ENCODE measurements around the gene RPS29. TPM values are rescaled to one million over a fixed set of nuclear protein-coding genes. Genes with fewer than 3 reads are reported as not detected.

RPS29 gene
- total and polyA plus RNA-seq, 2 of the 13 experiments (the other 11 are each of a cell fraction or from before 2014, with no cell fraction given), result 4,303 to 8,215 TPM

GRCh38 chr14:49586673-49587460 is 687 bp upstream of the RPS29 start (continued):
- TF ChIP-seq CREB1 (IDR thresholded peaks at IDR 0.05) (no peak), CREB1 (CRISPR knock-in tag; IDR thresholded peaks at IDR 0.05) (peak; percentile 90), ZNF225 (CRISPR knock-in tag; IDR thresholded peaks at IDR 0.05) (no peak), ELF1 (CRISPR knock-in tag; IDR thresholded peaks at IDR 0.05) (no peak), CC2D1A (CRISPR knock-in tag; IDR thresholded peaks at IDR 0.05) (no peak), ZNF451 (CRISPR knock-in tag; IDR thresholded peaks at IDR 0.05) (no peak), ZNF564 (CRISPR knock-in tag; IDR thresholded peaks at IDR 0.05) (no peak), NRL (CRISPR knock-in tag; IDR thresholded peaks at IDR 0.05; ENCODE audit: borderline replicate concordance) (no peak), ARID3A (IDR thresholded peaks at IDR 0.05; ENCODE audit: low read depth, low read length) (peak; percentile 70), TFE3 (CRISPR knock-in tag; IDR thresholded peaks at IDR 0.05) (no peak), ADNP (CRISPR knock-in tag; IDR thresholded peaks at IDR 0.05) (peak; percentile 32; the same call in 1 of the 2 replicates), HINFP (CRISPR knock-in tag; IDR thresholded peaks at IDR 0.05; ENCODE audit: low read depth) (no peak)
- TF ChIP-seq, protein P1, sequence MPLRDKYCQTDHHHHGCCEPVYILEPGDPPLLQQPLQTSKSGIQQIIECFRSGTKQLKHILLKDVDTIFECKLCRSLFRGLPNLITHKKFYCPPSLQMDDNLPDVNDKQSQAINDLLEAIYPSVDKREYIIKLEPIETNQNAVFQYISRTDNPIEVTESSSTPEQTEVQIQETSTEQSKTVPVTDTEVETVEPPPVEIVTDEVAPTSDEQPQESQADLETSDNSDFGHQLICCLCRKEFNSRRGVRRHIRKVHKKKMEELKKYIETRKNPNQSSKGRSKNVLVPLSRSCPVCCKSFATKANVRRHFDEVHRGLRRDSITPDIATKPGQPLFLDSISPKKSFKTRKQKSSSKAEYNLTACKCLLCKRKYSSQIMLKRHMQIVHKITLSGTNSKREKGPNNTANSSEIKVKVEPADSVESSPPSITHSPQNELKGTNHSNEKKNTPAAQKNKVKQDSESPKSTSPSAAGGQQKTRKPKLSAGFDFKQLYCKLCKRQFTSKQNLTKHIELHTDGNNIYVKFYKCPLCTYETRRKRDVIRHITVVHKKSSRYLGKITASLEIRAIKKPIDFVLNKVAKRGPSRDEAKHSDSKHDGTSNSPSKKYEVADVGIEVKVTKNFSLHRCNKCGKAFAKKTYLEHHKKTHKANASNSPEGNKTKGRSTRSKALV (CRISPR knock-in tag; IDR thresholded peaks at IDR 0.05), result peak; percentile 59; the same call in 1 of the 2 replicates
- TF ChIP-seq, protein P2, sequence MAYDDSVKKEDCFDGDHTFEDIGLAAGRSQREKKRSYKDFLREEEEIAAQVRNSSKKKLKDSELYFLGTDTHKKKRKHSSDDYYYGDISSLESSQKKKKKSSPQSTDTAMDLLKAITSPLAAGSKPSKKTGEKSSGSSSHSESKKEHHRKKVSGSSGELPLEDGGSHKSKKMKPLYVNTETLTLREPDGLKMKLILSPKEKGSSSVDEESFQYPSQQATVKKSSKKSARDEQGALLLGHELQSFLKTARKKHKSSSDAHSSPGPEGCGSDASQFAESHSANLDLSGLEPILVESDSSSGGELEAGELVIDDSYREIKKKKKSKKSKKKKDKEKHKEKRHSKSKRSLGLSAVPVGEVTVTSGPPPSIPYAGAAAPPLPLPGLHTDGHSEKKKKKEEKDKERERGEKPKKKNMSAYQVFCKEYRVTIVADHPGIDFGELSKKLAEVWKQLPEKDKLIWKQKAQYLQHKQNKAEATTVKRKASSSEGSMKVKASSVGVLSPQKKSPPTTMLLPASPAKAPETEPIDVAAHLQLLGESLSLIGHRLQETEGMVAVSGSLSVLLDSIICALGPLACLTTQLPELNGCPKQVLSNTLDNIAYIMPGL (CRISPR knock-in tag; IDR thresholded peaks at IDR 0.05; ENCODE audit: borderline replicate concordance in 1 of 2, low read depth in 1 of 2), result peak; percentile 63 to 92; a peak in 3 of 4 replicates
- TF ChIP-seq, protein P3, sequence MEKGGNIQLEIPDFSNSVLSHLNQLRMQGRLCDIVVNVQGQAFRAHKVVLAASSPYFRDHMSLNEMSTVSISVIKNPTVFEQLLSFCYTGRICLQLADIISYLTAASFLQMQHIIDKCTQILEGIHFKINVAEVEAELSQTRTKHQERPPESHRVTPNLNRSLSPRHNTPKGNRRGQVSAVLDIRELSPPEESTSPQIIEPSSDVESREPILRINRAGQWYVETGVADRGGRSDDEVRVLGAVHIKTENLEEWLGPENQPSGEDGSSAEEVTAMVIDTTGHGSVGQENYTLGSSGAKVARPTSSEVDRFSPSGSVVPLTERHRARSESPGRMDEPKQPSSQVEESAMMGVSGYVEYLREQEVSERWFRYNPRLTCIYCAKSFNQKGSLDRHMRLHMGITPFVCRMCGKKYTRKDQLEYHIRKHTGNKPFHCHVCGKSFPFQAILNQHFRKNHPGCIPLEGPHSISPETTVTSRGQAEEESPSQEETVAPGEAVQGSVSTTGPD (CRISPR knock-in tag; IDR thresholded peaks at IDR 0.05), result 0 out of 2 replicates have a peak, but pooled peaks have one; percentile 37
